Endothelial cell of umbilical vein (primary cell): ENCODE measurements around the gene CENPU. TPM values are rescaled to one million over a fixed set of nuclear protein-coding genes. Genes with fewer than 3 reads are reported as not detected.

Source experiments
- BruUV-seq: library from RNA; stranded (reverse); fragments of 400-500 nt; replicated peaks from 2 replicates; lab custom pipeline; 2021; lab: Mats Ljungman, UMichigan
- CTCF ChIA-PET: fragments of 300-600, 350-600 bp; sonication (Branson Sonifier 250); formaldehyde crosslinking; loops from one replicate; lab custom pipeline; 2021; ENCODE audit warnings: antibody characterized with exemption, inconsistent platforms; lab: Charles Lee
- POLR2A ChIA-PET: fragments of 300-600, 350-600 bp; sonication (Branson Sonifier 250); formaldehyde crosslinking; loops from one replicate; lab custom pipeline; 2021; ENCODE audit warnings: antibody characterized with exemption, inconsistent platforms; lab: Charles Lee
- DNase-seq: peaks from one replicate; pipeline ENCODE4 v3.0.0-alpha.2; 2011; ENCODE audit warnings: low read depth, low spot score
- FAIRE-seq: peaks from 2 replicates; lab custom pipeline; 2011; peaks lifted over from hg19 to GRCh38; lab: Jason Lieb, UNC
- H2AFZ ChIP-seq: 2 replicates; pipeline ENCODE4 v1.6.0; 2012; ENCODE audit warnings: low read depth, low read length, control low read depth, inconsistent platforms
- H3K27ac ChIP-seq: 2 replicates; pipeline ENCODE4 v1.5.1; 2011; ENCODE audit warnings: low read depth, mild to moderate bottlenecking, control low read depth, low read length, moderate library complexity; ENCODE audit not compliant: insufficient read depth
- H3K27me3 ChIP-seq, 2 experiments: 2 replicates each; pipeline versions ENCODE4 v1.6.0 to v1.6.1; 2011; ENCODE audit warnings: low read length in 2 of 2, mixed read lengths in 1 of 2; ENCODE audit not compliant: control insufficient read depth in 2 of 2, insufficient read depth in 2 of 2
- H3K36me3 ChIP-seq, 2 experiments: 2 replicates in 1 of 2; 3 replicates in 1 of 2; pipeline ENCODE4 v1.5.1; 2011; ENCODE audit warnings: low read length in 2 of 2, mild to moderate bottlenecking in 1 of 2, moderate library complexity in 1 of 2; ENCODE audit not compliant: control insufficient read depth in 2 of 2, insufficient read depth in 2 of 2; ENCODE audit errors: extremely low read depth in 1 of 2
- H3K4me1 ChIP-seq: 3 replicates; pipeline ENCODE4 v1.5.1; 2011; ENCODE audit warnings: mild to moderate bottlenecking, low read length; ENCODE audit not compliant: control insufficient read depth, insufficient read depth; ENCODE audit errors: extremely low read depth
- H3K4me2 ChIP-seq: 2 replicates; pipeline ENCODE4 v1.6.1; 2011; ENCODE audit warnings: low read length, control low read depth, mixed read lengths; ENCODE audit not compliant: insufficient read depth
- H3K4me3 ChIP-seq, 3 experiments: fragments of 200-600 bp in 1 of 3; sonication (generic), shearing (Covaris generic) in 1 of 3; replicated peaks in 1 of 3; 2 replicates each; pipeline ENCODE4 v1.5.1; 2011 to 2016; ENCODE audit warnings: control low read depth in 3 of 3, low read length in 3 of 3, mild to moderate bottlenecking in 2 of 3, inconsistent platforms in 1 of 3, low read depth in 1 of 3, moderate library complexity in 1 of 3; ENCODE audit not compliant: insufficient read depth in 1 of 3
- H3K79me2 ChIP-seq: 2 replicates; pipeline ENCODE4 v1.6.0; 2012; ENCODE audit warnings: low read length, inconsistent platforms; ENCODE audit not compliant: control insufficient read depth, insufficient read depth
- H3K9ac ChIP-seq: replicated peaks from 2 replicates; pipeline ENCODE3; 2011; ENCODE audit warnings: low read length, control low read depth; ENCODE audit not compliant: insufficient read depth; ENCODE audit errors: extremely low read depth
- H3K9me1 ChIP-seq: replicated peaks from 3 replicates; pipeline ENCODE4 v1.6.0; 2011; ENCODE audit warnings: mild to moderate bottlenecking, low read length; ENCODE audit not compliant: control insufficient read depth, insufficient read depth; ENCODE audit errors: extremely low read depth
- H3K9me3 ChIP-seq: replicated peaks from 2 replicates; pipeline ENCODE4 v1.5.1; 2012; ENCODE audit warnings: low read length, inconsistent platforms; ENCODE audit not compliant: control insufficient read depth, insufficient read depth
- H4K20me1 ChIP-seq: replicated peaks from 2 replicates; pipeline ENCODE3; 2011; ENCODE audit warnings: mild to moderate bottlenecking, low read length; ENCODE audit not compliant: control insufficient read depth, insufficient read depth; ENCODE audit errors: extremely low read depth
- CTCF ChIP-seq, 2 donors: IDR thresholded peaks; 1 replicate in 1 of 2; 2 replicates in 1 of 2; pipeline ENCODE4 v1.5.1; 2011; ENCODE audit warnings: low read length in 2 of 2, mild to moderate bottlenecking in 2 of 2, moderate library complexity in 2 of 2, control low read depth in 1 of 2, inconsistent platforms in 1 of 2, low read depth in 1 of 2; ENCODE audit not compliant: insufficient read depth in 1 of 2; ENCODE audit errors: extremely low read depth in 1 of 2
- EZH2 ChIP-seq: IDR thresholded peaks from 2 replicates; pipeline ENCODE4 v1.6.1; 2012; ENCODE audit warnings: borderline replicate concordance, low read depth, mild to moderate bottlenecking, moderate library complexity, low read length, inconsistent platforms; ENCODE audit not compliant: severe bottlenecking
- FOS ChIP-seq: IDR thresholded peaks from 2 replicates; pipeline ENCODE4 v1.6.1; 2011; ENCODE audit warnings: mild to moderate bottlenecking, low read length, moderate library complexity, borderline replicate concordance; ENCODE audit not compliant: insufficient read depth
- JUN ChIP-seq: IDR thresholded peaks from 2 replicates; pipeline ENCODE4 v1.6.1; 2011; ENCODE audit warnings: borderline replicate concordance, low read depth; ENCODE audit not compliant: insufficient read length, insufficient read depth
- MYC ChIP-seq: IDR thresholded peaks from one replicate; pipeline ENCODE4 v1.6.1; 2011; ENCODE audit warnings: mild to moderate bottlenecking, low read depth, low read length
- POLR2A ChIP-seq: IDR thresholded peaks from 2 replicates; pipeline ENCODE4 v1.6.1; 2012; ENCODE audit warnings: low read depth, mild to moderate bottlenecking, control low read depth, low read length
- POLR2AphosphoS5 ChIP-seq: IDR thresholded peaks from 2 replicates; pipeline ENCODE4 v1.6.1; 2012; ENCODE audit warnings: low read depth, mild to moderate bottlenecking, control low read depth, low read length, moderate library complexity; ENCODE audit not compliant: insufficient read depth
- dilution Hi-C: fragments of 300-500 bp; cut with MboI; formaldehyde crosslinking; loops from one replicate; pipeline ENCODE4 v1.15.0; 2019; ENCODE audit warnings: low sequenced_read_pairs; ENCODE audit not compliant: extremely low pct_ligation_motif_present
- intact Hi-C: fragments of 100-400 bp; cut with micrococcal nuclease; formaldehyde crosslinking; loops from one replicate; pipeline ENCODE4 v1.10.0; 2022
- polyA plus RNA-seq, 4 experiments: library from polyadenylated mRNA; depleted of rRNA in 3 of 4; stranded (reverse) in 3 of 4; unstranded in 1 of 4; fragments of >200 nt; gene quantifications; 2 replicates each; pipeline versions ENCODE4 v1.2.1 to v1.2.3, GENCODE V29; 2011 to 2012; ENCODE audit warnings: missing spikeins in 1 of 4
- total RNA-seq: library from RNA; stranded (reverse); gene quantifications from 2 replicates; pipeline ENCODE4 v1.2.3, GENCODE V29; 2021
- TF ChIP-seq, protein P1 (sequence below): IDR thresholded peaks from 2 replicates; pipeline ENCODE4 v1.6.1; 2011; ENCODE audit not compliant: insufficient read depth, insufficient read length

The CENPU gene
- total and polyA plus RNA-seq, 2 donors (not counting 3 experiments of a cell fraction or from before 2014, with no cell fraction given), result 7.0 to 37.9 TPM

- DNase-seq, result no peak
- ChIA-PET CTCF (no interaction called here), POLR2A (no interaction called here)
Measured at GRCh38 chr4:184769141-184769765, 35.4 kb upstream of the CENPU start.

More at GRCh38 chr4:184769141-184769765, 35.4 kb upstream of the CENPU start:
- Histone ChIP-seq H2AFZ (no peak overlapping the region), H3K79me2 (no peaks in the 10 kb centered on the region), H4K20me1 (no peaks in the 10 kb centered on the region), H3K27ac (no peak overlapping the region), H3K4me2 (no peak overlapping the region), H3K9ac (no peak overlapping the region), H3K4me3 (no peak overlapping the region), H3K4me1 (no peaks in the 10 kb centered on the region), H3K36me3 (peaks cover 0 to 4% of the 10 kb centered on the region in 2 experiments), H3K27me3 (no peaks in the 10 kb centered on the region), H3K9me3 (no peaks in the 10 kb centered on the region), H3K9me1 (no peaks in the 10 kb centered on the region)
- TF ChIP-seq POLR2A (no peak), EZH2 (no peak), POLR2AphosphoS5 (no peak), FOS (no peak), MYC (no peak), JUN (no peak), CTCF (IDR thresholded peaks at IDR 0.05; ENCODE audit: extremely low read depth in 1 of 2, insufficient read depth in 1 of 2, low read depth in 1 of 2, low read length in 2 of 2) (no peak)
- TF ChIP-seq, protein P1, sequence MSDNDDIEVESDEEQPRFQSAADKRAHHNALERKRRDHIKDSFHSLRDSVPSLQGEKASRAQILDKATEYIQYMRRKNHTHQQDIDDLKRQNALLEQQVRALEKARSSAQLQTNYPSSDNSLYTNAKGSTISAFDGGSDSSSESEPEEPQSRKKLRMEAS, result no peak
- dilution Hi-C loops, result no loop called here
- FAIRE-seq, result no peak
- BruUV-seq, result no TSS peak
- intact Hi-C loops, result no loop called here
